H4 (cell line): ENCODE data around the gene ZC3H18. TPM values are rescaled to one million over a fixed set of nuclear protein-coding genes. Genes with fewer than 3 reads are reported as not detected.

Experiments
- DNase-seq: peaks from one replicate; pipeline ENCODE4 v3.0.0-alpha.2; 2015; ENCODE audit warnings: low spot score
- total RNA-seq: library from RNA; depleted of rRNA; stranded (reverse); fragments of >200 nt; shearing (Covaris generic); gene quantifications from 2 replicates; pipeline ENCODE4 v1.2.3, GENCODE V29; 2014

The ZC3H18 gene
- total RNA-seq, 1 experiment from 2014 or later, result 10.6 TPM

GRCh38 chr16:88549671-88550245, 20.4 kb upstream of the ZC3H18 start:
- no peak for DNase-seq

- no peak for DNase-seq
These were observed 19.9 kb upstream of the ZC3H18 start for GRCh38 chr16:88550246-88550661.

- no peak for DNase-seq
These were observed 18.0 kb upstream of the ZC3H18 start for GRCh38 chr16:88552166-88552565.

- no peak for DNase-seq
These were observed 17.4 kb upstream of the ZC3H18 start for GRCh38 chr16:88552815-88553214.

- DNase-seq, result no peak
These were observed 16.5 kb upstream of the ZC3H18 start for GRCh38 chr16:88553739-88554138.

GRCh38 chr16:88554711-88555264, 15.4 kb upstream of the ZC3H18 start:
- DNase-seq, result no peak

- DNase-seq, result no peak
These were observed 13.8 kb upstream of the ZC3H18 start for GRCh38 chr16:88556294-88556988.

GRCh38 chr16:88558457-88559442, 11.5 kb upstream of the ZC3H18 start:
- peak; percentile 80 for DNase-seq

- no peak for DNase-seq
These were observed 9.3 kb upstream of the ZC3H18 start for GRCh38 chr16:88560714-88561484.

GRCh38 chr16:88561485-88562359, 8.5 kb upstream of the ZC3H18 start:
- no peak for DNase-seq

GRCh38 chr16:88566158-88566557, 4.0 kb upstream of the ZC3H18 start:
- no peak for DNase-seq

- DNase-seq, result no peak
These were observed 1.2 kb upstream of the ZC3H18 start for GRCh38 chr16:88568710-88569613.

GRCh38 chr16:88569614-88569984, 604 bp upstream of the ZC3H18 start:
- no peak for DNase-seq

- no peak for DNase-seq
These were observed 489 bp downstream of the ZC3H18 start for GRCh38 chr16:88570691-88571092.

GRCh38 chr16:88575251-88575650, 5.0 kb downstream of the ZC3H18 start:
- DNase-seq, result no peak

- no peak for DNase-seq
These were observed 6.1 kb downstream of the ZC3H18 start for GRCh38 chr16:88576307-88576706.

- no peak for DNase-seq
These were observed 7.0 kb downstream of the ZC3H18 start for GRCh38 chr16:88577166-88577565.

- no peak for DNase-seq
These were observed 8.5 kb downstream of the ZC3H18 start for GRCh38 chr16:88578446-88579313.
